ENCODE measurements around the gene MYO5A.

MYO5A gene

DNA sequence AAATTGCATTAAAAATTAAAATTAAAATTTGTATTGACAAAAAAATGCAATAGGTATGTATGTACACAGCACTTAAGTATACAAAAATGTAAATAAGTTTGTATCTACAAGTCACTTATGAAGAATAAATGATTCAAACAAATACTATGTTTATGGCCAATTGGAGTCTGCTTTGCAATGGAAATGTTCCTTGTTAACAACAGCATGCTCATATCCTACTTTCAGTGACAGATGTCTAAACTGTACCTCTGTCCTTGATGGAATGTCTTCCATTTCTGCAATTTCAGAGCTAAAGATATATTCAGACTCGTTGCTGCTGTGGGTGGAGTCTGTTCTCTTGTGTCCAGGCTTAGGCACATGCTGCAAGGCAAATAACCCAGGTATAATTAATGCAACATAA is 169.0 kb downstream of the MYO5A start:
- H3K4me3 ChIP-seq (ENCODE audit: low read depth, low read length): no peak overlapping the region
- TF ChIP-seq MYC (IDR thresholded peaks at IDR 0.05; ENCODE audit: low read depth, low read length): no peak
- no peak for TF ChIP-seq POLR2A (IDR thresholded peaks at IDR 0.05; ENCODE audit: extremely low read depth, insufficient read length)
- TF ChIP-seq, protein P1, sequence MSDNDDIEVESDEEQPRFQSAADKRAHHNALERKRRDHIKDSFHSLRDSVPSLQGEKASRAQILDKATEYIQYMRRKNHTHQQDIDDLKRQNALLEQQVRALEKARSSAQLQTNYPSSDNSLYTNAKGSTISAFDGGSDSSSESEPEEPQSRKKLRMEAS (IDR thresholded peaks at IDR 0.05; ENCODE audit: low read depth, low read length): no peak
- TF ChIP-seq, protein P2, sequence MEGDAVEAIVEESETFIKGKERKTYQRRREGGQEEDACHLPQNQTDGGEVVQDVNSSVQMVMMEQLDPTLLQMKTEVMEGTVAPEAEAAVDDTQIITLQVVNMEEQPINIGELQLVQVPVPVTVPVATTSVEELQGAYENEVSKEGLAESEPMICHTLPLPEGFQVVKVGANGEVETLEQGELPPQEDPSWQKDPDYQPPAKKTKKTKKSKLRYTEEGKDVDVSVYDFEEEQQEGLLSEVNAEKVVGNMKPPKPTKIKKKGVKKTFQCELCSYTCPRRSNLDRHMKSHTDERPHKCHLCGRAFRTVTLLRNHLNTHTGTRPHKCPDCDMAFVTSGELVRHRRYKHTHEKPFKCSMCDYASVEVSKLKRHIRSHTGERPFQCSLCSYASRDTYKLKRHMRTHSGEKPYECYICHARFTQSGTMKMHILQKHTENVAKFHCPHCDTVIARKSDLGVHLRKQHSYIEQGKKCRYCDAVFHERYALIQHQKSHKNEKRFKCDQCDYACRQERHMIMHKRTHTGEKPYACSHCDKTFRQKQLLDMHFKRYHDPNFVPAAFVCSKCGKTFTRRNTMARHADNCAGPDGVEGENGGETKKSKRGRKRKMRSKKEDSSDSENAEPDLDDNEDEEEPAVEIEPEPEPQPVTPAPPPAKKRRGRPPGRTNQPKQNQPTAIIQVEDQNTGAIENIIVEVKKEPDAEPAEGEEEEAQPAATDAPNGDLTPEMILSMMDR (IDR thresholded peaks at IDR 0.05; ENCODE audit: low read depth, low read length): no peak
- no peak for DNase-seq (ENCODE audit: low read depth)

- no peak for DNase-seq (ENCODE audit: low read depth)
- TF ChIP-seq, protein P1 (IDR thresholded peaks at IDR 0.05; ENCODE audit: low read depth, low read length): no peak
- TF ChIP-seq MYC (IDR thresholded peaks at IDR 0.05; ENCODE audit: low read depth, low read length): no peak
- TF ChIP-seq, protein P2 (IDR thresholded peaks at IDR 0.05; ENCODE audit: low read depth, low read length): no peak
- no peak for TF ChIP-seq POLR2A (IDR thresholded peaks at IDR 0.05; ENCODE audit: extremely low read depth, insufficient read length)
Observed at GRCh38 chr15:52357949-52358348, 170.7 kb downstream of the MYO5A start.

GRCh38 chr15:52352086-52352485 is 176.6 kb downstream of the MYO5A start:
- no peak for DNase-seq (ENCODE audit: low read depth)
- no peak overlapping the region for H3K4me3 ChIP-seq (ENCODE audit: low read depth, low read length)
- TF ChIP-seq, protein P1 (IDR thresholded peaks at IDR 0.05; ENCODE audit: low read depth, low read length): no peak
- TF ChIP-seq POLR2A (IDR thresholded peaks at IDR 0.05; ENCODE audit: extremely low read depth, insufficient read length) (no peak), MYC (IDR thresholded peaks at IDR 0.05; ENCODE audit: low read depth, low read length) (no peak)
- TF ChIP-seq, protein P2 (IDR thresholded peaks at IDR 0.05; ENCODE audit: low read depth, low read length): no peak

More at GRCh38 chr15:52357949-52358348, 170.7 kb downstream of the MYO5A start:
- no peak overlapping the region for H3K4me3 ChIP-seq (ENCODE audit: low read depth, low read length)

DNA sequence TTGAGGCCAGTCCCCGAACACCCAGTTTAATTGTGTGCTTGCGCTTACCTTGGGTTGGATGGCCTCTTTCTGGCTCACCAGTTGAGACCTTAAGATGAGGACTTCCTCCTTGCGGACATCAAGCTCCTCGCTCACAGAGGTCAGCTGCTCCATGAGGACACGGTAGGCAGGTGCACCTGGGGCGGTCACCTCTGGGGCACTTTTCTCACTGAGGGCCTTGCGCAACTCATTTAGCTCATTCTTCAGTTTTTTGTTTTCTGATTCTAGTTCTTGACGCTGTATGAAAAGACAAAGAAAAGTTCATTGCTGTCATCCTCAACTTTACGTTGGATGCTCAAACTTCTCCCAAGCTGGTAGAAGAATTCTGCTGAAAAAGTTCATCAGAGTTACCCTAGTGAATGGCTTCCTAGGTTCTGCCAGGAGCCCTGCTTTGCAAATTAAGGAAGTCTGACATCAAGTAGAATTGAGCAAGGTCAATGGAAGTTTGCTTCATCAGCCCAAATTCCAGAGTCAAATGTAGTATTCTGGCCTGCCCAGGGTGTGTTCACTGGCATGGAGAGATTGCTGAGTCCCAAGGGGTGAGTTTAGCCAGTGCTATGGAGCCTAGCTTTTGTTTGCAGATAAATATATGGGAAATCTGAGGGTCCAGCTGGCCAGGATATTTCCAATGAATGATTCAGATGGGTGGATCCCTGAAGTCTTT is 177.3 kb downstream of the MYO5A start:
- peak; percentile 38 for DNase-seq (ENCODE audit: low read depth)
- TF ChIP-seq MYC (IDR thresholded peaks at IDR 0.05; ENCODE audit: low read depth, low read length) (no peak), POLR2A (IDR thresholded peaks at IDR 0.05; ENCODE audit: extremely low read depth, insufficient read length) (no peak)
- TF ChIP-seq, protein P1 (IDR thresholded peaks at IDR 0.05; ENCODE audit: low read depth, low read length): no peak
- TF ChIP-seq, protein P2 (IDR thresholded peaks at IDR 0.05; ENCODE audit: low read depth, low read length): no peak

DNA sequence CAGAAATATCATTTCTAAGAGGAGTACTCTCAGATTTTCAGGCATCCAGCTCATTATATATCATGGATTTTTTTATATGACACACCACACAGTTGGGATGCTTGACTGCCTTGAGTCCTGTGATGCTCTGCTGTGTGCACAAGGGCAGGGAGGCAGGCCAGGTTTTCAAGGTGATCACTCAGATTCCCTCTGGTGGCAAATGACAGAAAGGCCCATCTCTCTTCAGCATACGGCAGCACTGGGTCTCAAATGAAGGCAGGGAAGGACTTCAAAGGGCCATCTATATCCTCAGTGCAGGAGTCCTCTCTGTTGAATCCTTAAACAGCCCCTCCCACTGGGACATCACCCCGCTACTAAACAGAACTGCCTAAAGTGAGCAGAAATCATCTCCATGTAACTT is 178.3 kb downstream of the MYO5A start:
- TF ChIP-seq, protein P1 (IDR thresholded peaks at IDR 0.05; ENCODE audit: low read depth, low read length): no peak
- no peak for TF ChIP-seq MYC (IDR thresholded peaks at IDR 0.05; ENCODE audit: low read depth, low read length)
- TF ChIP-seq, protein P2 (IDR thresholded peaks at IDR 0.05; ENCODE audit: low read depth, low read length): no peak
- no peak for DNase-seq (ENCODE audit: low read depth)

More for the DNA sequence above, 177.3 kb downstream of the MYO5A start:
- no peak overlapping the region for H3K4me3 ChIP-seq (ENCODE audit: low read depth, low read length)

More for the DNA sequence above, 178.3 kb downstream of the MYO5A start:
- H3K4me3 ChIP-seq (ENCODE audit: low read depth, low read length): no peak overlapping the region

All from NB4 (cell line).